Endothelial cell of umbilical vein (primary cell): ENCODE data around the gene NRG3. TPM values are rescaled to one million over a fixed set of nuclear protein-coding genes. Genes with fewer than 3 reads are reported as not detected.

Experiments
- BruUV-seq: library from RNA; stranded (reverse); fragments of 400-500 nt; replicated peaks from 2 replicates; lab custom pipeline; 2021; lab: Mats Ljungman, UMichigan
- CTCF ChIA-PET: fragments of 300-600, 350-600 bp; sonication (Branson Sonifier 250); formaldehyde crosslinking; loops from one replicate; lab custom pipeline; 2021; ENCODE audit warnings: antibody characterized with exemption, inconsistent platforms; lab: Charles Lee
- POLR2A ChIA-PET: fragments of 300-600, 350-600 bp; sonication (Branson Sonifier 250); formaldehyde crosslinking; loops from one replicate; lab custom pipeline; 2021; ENCODE audit warnings: antibody characterized with exemption, inconsistent platforms; lab: Charles Lee
- DNase-seq: peaks from one replicate; pipeline ENCODE4 v3.0.0-alpha.2; 2011; ENCODE audit warnings: low read depth, low spot score
- FAIRE-seq: peaks from 2 replicates; lab custom pipeline; 2011; peaks lifted over from hg19 to GRCh38; lab: Jason Lieb, UNC
- H2AFZ ChIP-seq: 2 replicates; pipeline ENCODE4 v1.6.0; 2012; ENCODE audit warnings: low read depth, low read length, control low read depth, inconsistent platforms
- H3K27ac ChIP-seq: 2 replicates; pipeline ENCODE4 v1.5.1; 2011; ENCODE audit warnings: low read depth, mild to moderate bottlenecking, control low read depth, low read length, moderate library complexity; ENCODE audit not compliant: insufficient read depth
- H3K27me3 ChIP-seq, 2 experiments: 2 replicates each; pipeline versions ENCODE4 v1.6.0 to v1.6.1; 2011; ENCODE audit warnings: low read length in 2 of 2, mixed read lengths in 1 of 2; ENCODE audit not compliant: control insufficient read depth in 2 of 2, insufficient read depth in 2 of 2
- H3K36me3 ChIP-seq, 2 experiments: 2 replicates in 1 of 2; 3 replicates in 1 of 2; pipeline ENCODE4 v1.5.1; 2011; ENCODE audit warnings: low read length in 2 of 2, mild to moderate bottlenecking in 1 of 2, moderate library complexity in 1 of 2; ENCODE audit not compliant: control insufficient read depth in 2 of 2, insufficient read depth in 2 of 2; ENCODE audit errors: extremely low read depth in 1 of 2
- H3K4me1 ChIP-seq: 3 replicates; pipeline ENCODE4 v1.5.1; 2011; ENCODE audit warnings: mild to moderate bottlenecking, low read length; ENCODE audit not compliant: control insufficient read depth, insufficient read depth; ENCODE audit errors: extremely low read depth
- H3K4me2 ChIP-seq: 2 replicates; pipeline ENCODE4 v1.6.1; 2011; ENCODE audit warnings: low read length, control low read depth, mixed read lengths; ENCODE audit not compliant: insufficient read depth
- H3K4me3 ChIP-seq, 3 experiments: fragments of 200-600 bp in 1 of 3; sonication (generic), shearing (Covaris generic) in 1 of 3; replicated peaks in 1 of 3; 2 replicates each; pipeline ENCODE4 v1.5.1; 2011 to 2016; ENCODE audit warnings: control low read depth in 3 of 3, low read length in 3 of 3, mild to moderate bottlenecking in 2 of 3, inconsistent platforms in 1 of 3, low read depth in 1 of 3, moderate library complexity in 1 of 3; ENCODE audit not compliant: insufficient read depth in 1 of 3
- H3K79me2 ChIP-seq: 2 replicates; pipeline ENCODE4 v1.6.0; 2012; ENCODE audit warnings: low read length, inconsistent platforms; ENCODE audit not compliant: control insufficient read depth, insufficient read depth
- H3K9ac ChIP-seq: replicated peaks from 2 replicates; pipeline ENCODE3; 2011; ENCODE audit warnings: low read length, control low read depth; ENCODE audit not compliant: insufficient read depth; ENCODE audit errors: extremely low read depth
- H3K9me1 ChIP-seq: replicated peaks from 3 replicates; pipeline ENCODE4 v1.6.0; 2011; ENCODE audit warnings: mild to moderate bottlenecking, low read length; ENCODE audit not compliant: control insufficient read depth, insufficient read depth; ENCODE audit errors: extremely low read depth
- H3K9me3 ChIP-seq: replicated peaks from 2 replicates; pipeline ENCODE4 v1.5.1; 2012; ENCODE audit warnings: low read length, inconsistent platforms; ENCODE audit not compliant: control insufficient read depth, insufficient read depth
- H4K20me1 ChIP-seq: replicated peaks from 2 replicates; pipeline ENCODE3; 2011; ENCODE audit warnings: mild to moderate bottlenecking, low read length; ENCODE audit not compliant: control insufficient read depth, insufficient read depth; ENCODE audit errors: extremely low read depth
- EZH2 ChIP-seq: IDR thresholded peaks from 2 replicates; pipeline ENCODE4 v1.6.1; 2012; ENCODE audit warnings: borderline replicate concordance, low read depth, mild to moderate bottlenecking, moderate library complexity, low read length, inconsistent platforms; ENCODE audit not compliant: severe bottlenecking
- FOS ChIP-seq: IDR thresholded peaks from 2 replicates; pipeline ENCODE4 v1.6.1; 2011; ENCODE audit warnings: mild to moderate bottlenecking, low read length, moderate library complexity, borderline replicate concordance; ENCODE audit not compliant: insufficient read depth
- GATA2 ChIP-seq: IDR thresholded peaks from 2 replicates; pipeline ENCODE4 v1.7.0; 2011; ENCODE audit warnings: low read depth, mild to moderate bottlenecking, moderate library complexity, mixed read lengths, low read length; ENCODE audit not compliant: insufficient read length, insufficient read depth
- JUN ChIP-seq: IDR thresholded peaks from 2 replicates; pipeline ENCODE4 v1.6.1; 2011; ENCODE audit warnings: borderline replicate concordance, low read depth; ENCODE audit not compliant: insufficient read length, insufficient read depth
- MAX ChIP-seq: IDR thresholded peaks from 2 replicates; pipeline ENCODE4 v1.6.1; 2011; ENCODE audit not compliant: insufficient read depth, insufficient read length
- MYC ChIP-seq: IDR thresholded peaks from one replicate; pipeline ENCODE4 v1.6.1; 2011; ENCODE audit warnings: mild to moderate bottlenecking, low read depth, low read length
- POLR2A ChIP-seq: IDR thresholded peaks from 2 replicates; pipeline ENCODE4 v1.6.1; 2012; ENCODE audit warnings: low read depth, mild to moderate bottlenecking, control low read depth, low read length
- POLR2AphosphoS5 ChIP-seq: IDR thresholded peaks from 2 replicates; pipeline ENCODE4 v1.6.1; 2012; ENCODE audit warnings: low read depth, mild to moderate bottlenecking, control low read depth, low read length, moderate library complexity; ENCODE audit not compliant: insufficient read depth
- dilution Hi-C: fragments of 300-500 bp; cut with MboI; formaldehyde crosslinking; loops from one replicate; pipeline ENCODE4 v1.15.0; 2019; ENCODE audit warnings: low sequenced_read_pairs; ENCODE audit not compliant: extremely low pct_ligation_motif_present
- intact Hi-C: fragments of 100-400 bp; cut with micrococcal nuclease; formaldehyde crosslinking; loops from one replicate; pipeline ENCODE4 v1.10.0; 2022
- polyA plus RNA-seq, 4 experiments: library from polyadenylated mRNA; depleted of rRNA in 3 of 4; stranded (reverse) in 3 of 4; unstranded in 1 of 4; fragments of >200 nt; gene quantifications; 2 replicates each; pipeline versions ENCODE4 v1.2.1 to v1.2.3, GENCODE V29; 2011 to 2012; ENCODE audit warnings: missing spikeins in 1 of 4
- total RNA-seq: library from RNA; stranded (reverse); gene quantifications from 2 replicates; pipeline ENCODE4 v1.2.3, GENCODE V29; 2021
- TF ChIP-seq, protein P1 (sequence below), 2 donors: IDR thresholded peaks; 1 replicate in 1 of 2; 2 replicates in 1 of 2; pipeline ENCODE4 v1.5.1; 2011; ENCODE audit warnings: low read length in 2 of 2, mild to moderate bottlenecking in 2 of 2, moderate library complexity in 2 of 2, control low read depth in 1 of 2, inconsistent platforms in 1 of 2, low read depth in 1 of 2; ENCODE audit not compliant: insufficient read depth in 1 of 2; ENCODE audit errors: extremely low read depth in 1 of 2

NRG3 gene
- total and polyA plus RNA-seq, 2 donors (not counting 3 experiments of a cell fraction or from before 2014, with no cell fraction given) = 1.9 to 3.9 TPM

DNA sequence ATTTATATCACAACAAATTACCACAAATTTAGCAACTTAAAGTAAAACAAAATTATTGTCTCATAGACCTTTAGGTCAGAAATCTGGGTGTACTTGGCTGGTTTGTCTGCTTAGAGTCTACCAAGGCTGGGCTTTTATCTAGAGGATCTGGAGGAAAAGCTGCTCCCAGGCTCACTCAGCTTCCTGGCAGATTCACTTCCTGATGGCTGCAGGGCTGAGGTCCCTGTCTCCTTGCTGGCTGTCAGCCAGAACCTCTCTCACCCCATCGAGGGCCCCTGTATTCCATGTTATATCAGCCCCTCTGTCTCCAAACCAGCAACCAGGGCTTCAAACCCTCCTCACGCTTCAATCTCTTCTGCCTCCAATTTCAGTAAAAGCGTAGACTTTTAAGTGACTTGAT is 734.9 kb downstream of the NRG3 start:
- H3K79me2 ChIP-seq = no peaks in the 10 kb centered on the region
- no peaks in the 10 kb centered on the region for H3K27me3 ChIP-seq
- BruUV-seq = no TSS peak
- CTCF ChIA-PET = no interaction called here
- H2AFZ ChIP-seq = no peak overlapping the region
- FAIRE-seq = no peak
- dilution Hi-C loops (no loop called here), intact Hi-C loops (no loop called here)
- no peaks in the 10 kb centered on the region for H3K9me1 ChIP-seq
- H3K4me3 ChIP-seq = no peak overlapping the region
- no peak overlapping the region for H3K27ac ChIP-seq
- no peaks in the 10 kb centered on the region for H4K20me1 ChIP-seq
- TF ChIP-seq POLR2A = no peak
- TF ChIP-seq GATA2 = peak; percentile 41
- H3K4me1 ChIP-seq = no peaks in the 10 kb centered on the region
- H3K9me3 ChIP-seq = no peaks in the 10 kb centered on the region
- H3K9ac ChIP-seq = no peak overlapping the region
- POLR2A ChIA-PET = no interaction called here
- no peak overlapping the region for H3K4me2 ChIP-seq
- DNase-seq = no peak
- no peaks in the 10 kb centered on the region for H3K36me3 ChIP-seq

- ChIA-PET CTCF (no interaction called here), POLR2A (no interaction called here)
- H3K4me1 ChIP-seq = no peaks in the 10 kb centered on the region
- no peak overlapping the region for H3K4me2 ChIP-seq
- TF ChIP-seq POLR2A (no peak), POLR2AphosphoS5 (no peak), MAX (no peak), JUN (no peak), GATA2 (no peak), EZH2 (no peak), FOS (no peak), MYC (no peak)
- TF ChIP-seq, protein P1, sequence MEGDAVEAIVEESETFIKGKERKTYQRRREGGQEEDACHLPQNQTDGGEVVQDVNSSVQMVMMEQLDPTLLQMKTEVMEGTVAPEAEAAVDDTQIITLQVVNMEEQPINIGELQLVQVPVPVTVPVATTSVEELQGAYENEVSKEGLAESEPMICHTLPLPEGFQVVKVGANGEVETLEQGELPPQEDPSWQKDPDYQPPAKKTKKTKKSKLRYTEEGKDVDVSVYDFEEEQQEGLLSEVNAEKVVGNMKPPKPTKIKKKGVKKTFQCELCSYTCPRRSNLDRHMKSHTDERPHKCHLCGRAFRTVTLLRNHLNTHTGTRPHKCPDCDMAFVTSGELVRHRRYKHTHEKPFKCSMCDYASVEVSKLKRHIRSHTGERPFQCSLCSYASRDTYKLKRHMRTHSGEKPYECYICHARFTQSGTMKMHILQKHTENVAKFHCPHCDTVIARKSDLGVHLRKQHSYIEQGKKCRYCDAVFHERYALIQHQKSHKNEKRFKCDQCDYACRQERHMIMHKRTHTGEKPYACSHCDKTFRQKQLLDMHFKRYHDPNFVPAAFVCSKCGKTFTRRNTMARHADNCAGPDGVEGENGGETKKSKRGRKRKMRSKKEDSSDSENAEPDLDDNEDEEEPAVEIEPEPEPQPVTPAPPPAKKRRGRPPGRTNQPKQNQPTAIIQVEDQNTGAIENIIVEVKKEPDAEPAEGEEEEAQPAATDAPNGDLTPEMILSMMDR (IDR thresholded peaks at IDR 0.05; ENCODE audit: extremely low read depth in 1 of 2, insufficient read depth in 1 of 2, low read depth in 1 of 2, low read length in 2 of 2) = no peak
- H3K27ac ChIP-seq = no peak overlapping the region
- no peaks in the 10 kb centered on the region for H3K9me1 ChIP-seq
- DNase-seq = no peak
- H3K9ac ChIP-seq = no peak overlapping the region
- H3K4me3 ChIP-seq = no peak overlapping the region
- no peaks in the 10 kb centered on the region for H3K79me2 ChIP-seq
- H3K36me3 ChIP-seq = no peaks in the 10 kb centered on the region
- dilution Hi-C loops (no loop called here), intact Hi-C loops (no loop called here)
- H2AFZ ChIP-seq = no peak overlapping the region
- H3K27me3 ChIP-seq = no peaks in the 10 kb centered on the region
- no peaks in the 10 kb centered on the region for H3K9me3 ChIP-seq
- no peaks in the 10 kb centered on the region for H4K20me1 ChIP-seq
- FAIRE-seq = no peak
- BruUV-seq = no TSS peak
Observed at GRCh38 chr10:82618007-82618406, 743.0 kb downstream of the NRG3 start.
